Endodermal cell (in vitro differentiated cells): ENCODE measurements around the gene SRGAP3. TPM values are rescaled to one million over a fixed set of nuclear protein-coding genes. Genes with fewer than 3 reads are reported as not detected.

Experiments used
- DNase-seq: peaks from one replicate; pipeline ENCODE4 v3.0.0-alpha.2; 2017
- H3K27ac ChIP-seq: 2 replicates; pipeline ENCODE4 v1.5.1; 2013; ENCODE audit warnings: mild to moderate bottlenecking, low read depth, low read length, moderate library complexity
- H3K27me3 ChIP-seq: 2 replicates; pipeline ENCODE4 v1.6.1; 2013; ENCODE audit warnings: mild to moderate bottlenecking, low read length, moderate library complexity; ENCODE audit not compliant: insufficient read depth, control insufficient read depth, poor library complexity, severe bottlenecking
- H3K36me3 ChIP-seq: 2 replicates; pipeline ENCODE4 v1.7.0; 2013; ENCODE audit warnings: mild to moderate bottlenecking, low read length, moderate library complexity; ENCODE audit not compliant: control insufficient read depth, insufficient read depth
- H3K4me1 ChIP-seq: one replicate; pipeline ENCODE4 v1.7.0; 2013; ENCODE audit warnings: low read length; ENCODE audit not compliant: control insufficient read depth, insufficient read depth
- H3K4me3 ChIP-seq: 2 replicates; pipeline ENCODE4 v1.5.1; 2013; ENCODE audit warnings: mild to moderate bottlenecking, low read length, moderate library complexity
- H3K9ac ChIP-seq: 2 replicates; pipeline ENCODE4 v1.6.1; 2013; ENCODE audit warnings: mild to moderate bottlenecking, low read length, moderate library complexity; ENCODE audit not compliant: poor library complexity, severe bottlenecking; ENCODE audit errors: extremely low read depth
- H3K9me3 ChIP-seq: 2 replicates; pipeline ENCODE4 v1.6.1; 2013; ENCODE audit warnings: mild to moderate bottlenecking, low read length, moderate library complexity; ENCODE audit not compliant: control insufficient read depth
- H3K27ac Mint-ChIP-seq: 2 replicates; pipeline ENCODE4 v1.8.0; 2020; ENCODE audit warnings: mixed read lengths
- H3K27me3 Mint-ChIP-seq: 2 replicates; pipeline ENCODE4 v1.8.0; 2021; ENCODE audit warnings: mild to moderate bottlenecking, mixed read lengths; ENCODE audit not compliant: insufficient read depth
- H3K36me3 Mint-ChIP-seq: 2 replicates; pipeline ENCODE4 v1.8.0; 2020; ENCODE audit warnings: low read depth, mixed read lengths
- H3K4me1 Mint-ChIP-seq: 2 replicates; pipeline ENCODE4 v1.8.0; 2020; ENCODE audit warnings: mixed read lengths
- H3K4me3 Mint-ChIP-seq: 2 replicates; pipeline ENCODE4 v1.8.0; 2020; ENCODE audit warnings: mild to moderate bottlenecking, moderate library complexity, mixed read lengths
- H3K9me3 Mint-ChIP-seq: 2 replicates; pipeline ENCODE4 v1.8.0; 2020; ENCODE audit warnings: mild to moderate bottlenecking, mixed read lengths
- WGBS, 2 experiments: methylation state at CpG; one replicate each; pipeline versions ENCODE4 v1.1.5 to v1.1.7; 2013; ENCODE audit warnings: missing lambda C conversion rate in 2 of 2, mixed read lengths in 1 of 2; ENCODE audit not compliant: insufficient coverage in 1 of 2, insufficient read length in 1 of 2; 5-methylcytosine and 5-hydroxymethylcytosine counted together
- total RNA-seq, 2 donors: library from RNA; stranded (reverse); fragmentation: NEBNext Ultra II Directional in 1 of 2; extraction: Animal tissue kit (Norgen Biotek cat#: 25700) in 1 of 2; gene quantifications; 2 replicates in 1 of 2; 3 replicates in 1 of 2; pipeline ENCODE4 v1.2.1, GENCODE V29; 2021
- TF ChIP-seq, protein P1 (sequence below): fragments of 200-600 bp; sonication (generic); conservative IDR thresholded peaks from 2 replicates; pipeline ENCODE4 v1.5.0; 2021; ENCODE audit warnings: antibody characterized with exemption, mild to moderate bottlenecking

The SRGAP3 gene
- total RNA-seq, 2 donors from 2014 or later: 5.0 to 8.1 TPM

DNA sequence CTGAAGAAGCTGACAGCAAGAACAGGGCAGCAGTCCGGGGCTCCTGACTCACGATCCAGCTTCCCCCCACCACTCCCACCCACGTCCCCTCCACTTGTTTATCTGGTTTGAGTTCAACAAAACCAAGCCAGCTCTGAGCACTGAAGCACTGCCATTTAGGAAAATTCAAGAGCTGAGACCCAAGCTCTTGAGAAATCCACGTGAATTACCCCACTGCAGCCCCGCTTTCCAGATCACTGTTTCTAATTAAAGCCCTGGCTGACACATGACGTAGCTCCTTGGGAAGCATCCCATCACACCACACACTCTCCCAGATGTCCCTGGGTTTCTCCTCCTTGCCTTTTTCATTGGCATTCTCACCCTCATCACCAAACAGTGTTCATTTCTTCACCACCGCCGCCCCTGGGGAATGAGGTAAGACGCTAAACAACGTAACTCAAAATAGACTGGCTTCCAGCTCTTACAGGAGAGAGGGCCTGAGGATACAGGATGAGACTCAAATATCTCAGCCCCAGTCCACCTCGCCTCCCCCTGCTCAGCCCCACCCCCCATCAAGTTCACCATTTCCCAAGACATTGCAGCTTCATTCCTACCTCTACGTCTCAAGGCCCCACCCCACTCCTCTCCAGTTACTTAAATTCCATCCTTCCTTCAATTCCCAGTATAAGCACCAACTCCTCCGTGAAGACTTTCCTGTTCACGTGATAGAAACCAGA, 95.4 kb downstream of the SRGAP3 start:
- Mint-ChIP-seq H3K36me3 (peaks cover 7% of the 10 kb centered on the region), H3K4me3 (no peak overlapping the region), H3K27ac (no peak overlapping the region), H3K4me1 (peaks cover 26% of the 10 kb centered on the region), H3K27me3 (peaks cover 18% of the 10 kb centered on the region), H3K9me3 (peaks cover 32% of the 10 kb centered on the region)
- no peak overlapping the region for H3K4me3 ChIP-seq
- DNase-seq: peak; percentile 58
- 88 to 89% methylated on average over 6 to 14 of the region's 14 CpGs for WGBS, 2 experiments
- no peak overlapping the region for H3K27ac ChIP-seq
- H3K9ac ChIP-seq: no peak overlapping the region
- H3K27me3 ChIP-seq: no peaks in the 10 kb centered on the region
- peaks cover 27% of the 10 kb centered on the region for H3K9me3 ChIP-seq
- H3K4me1 ChIP-seq: peaks cover 9% of the 10 kb centered on the region
- TF ChIP-seq, protein P1, sequence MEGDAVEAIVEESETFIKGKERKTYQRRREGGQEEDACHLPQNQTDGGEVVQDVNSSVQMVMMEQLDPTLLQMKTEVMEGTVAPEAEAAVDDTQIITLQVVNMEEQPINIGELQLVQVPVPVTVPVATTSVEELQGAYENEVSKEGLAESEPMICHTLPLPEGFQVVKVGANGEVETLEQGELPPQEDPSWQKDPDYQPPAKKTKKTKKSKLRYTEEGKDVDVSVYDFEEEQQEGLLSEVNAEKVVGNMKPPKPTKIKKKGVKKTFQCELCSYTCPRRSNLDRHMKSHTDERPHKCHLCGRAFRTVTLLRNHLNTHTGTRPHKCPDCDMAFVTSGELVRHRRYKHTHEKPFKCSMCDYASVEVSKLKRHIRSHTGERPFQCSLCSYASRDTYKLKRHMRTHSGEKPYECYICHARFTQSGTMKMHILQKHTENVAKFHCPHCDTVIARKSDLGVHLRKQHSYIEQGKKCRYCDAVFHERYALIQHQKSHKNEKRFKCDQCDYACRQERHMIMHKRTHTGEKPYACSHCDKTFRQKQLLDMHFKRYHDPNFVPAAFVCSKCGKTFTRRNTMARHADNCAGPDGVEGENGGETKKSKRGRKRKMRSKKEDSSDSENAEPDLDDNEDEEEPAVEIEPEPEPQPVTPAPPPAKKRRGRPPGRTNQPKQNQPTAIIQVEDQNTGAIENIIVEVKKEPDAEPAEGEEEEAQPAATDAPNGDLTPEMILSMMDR: no peak
- no peaks in the 10 kb centered on the region for H3K36me3 ChIP-seq

DNA sequence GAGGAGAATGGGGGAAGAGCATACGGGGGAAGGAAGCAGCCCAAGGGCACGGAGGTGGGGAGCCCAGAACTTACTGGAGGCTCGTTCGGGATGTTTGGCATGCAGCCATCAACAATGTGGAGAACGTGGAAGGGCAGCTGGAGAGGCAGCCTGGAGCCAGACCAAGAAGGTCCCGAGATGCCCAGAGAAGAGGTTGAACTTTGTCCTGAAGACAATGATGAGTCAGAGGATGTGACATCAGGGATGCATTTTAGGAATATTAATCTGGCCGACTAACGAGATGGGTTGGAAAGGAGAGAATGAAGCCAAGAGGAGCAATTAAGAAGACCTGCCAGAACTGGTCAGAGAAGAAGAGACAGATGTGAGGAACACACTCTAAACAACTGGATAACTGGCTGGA, 98.2 kb downstream of the SRGAP3 start:
- no peaks in the 10 kb centered on the region for H3K36me3 ChIP-seq
- peaks cover 27% of the 10 kb centered on the region for H3K9me3 ChIP-seq
- H3K4me3 Mint-ChIP-seq: no peak overlapping the region
- H3K9me3 Mint-ChIP-seq: peaks cover 32% of the 10 kb centered on the region
- H3K4me1 Mint-ChIP-seq: peaks cover 6% of the 10 kb centered on the region
- H3K4me1 ChIP-seq: no peaks in the 10 kb centered on the region
- H3K36me3 Mint-ChIP-seq: peaks cover 7% of the 10 kb centered on the region
- no peak overlapping the region for H3K9ac ChIP-seq
- WGBS, 2 experiments: 92 to 94% methylated on average over 8 of the region's 8 CpGs
- TF ChIP-seq, protein P1: no peak
- H3K27me3 Mint-ChIP-seq: peaks cover 18% of the 10 kb centered on the region
- H3K27ac Mint-ChIP-seq: no peak overlapping the region
- no peak overlapping the region for H3K4me3 ChIP-seq
- no peak for DNase-seq
- no peaks in the 10 kb centered on the region for H3K27me3 ChIP-seq
- H3K27ac ChIP-seq: no peak overlapping the region

GRCh38 chr3:9149566-9149965, 99.9 kb downstream of the SRGAP3 start:
- no peak for DNase-seq
- Mint-ChIP-seq H3K36me3 (peaks cover 7% of the 10 kb centered on the region), H3K27me3 (peaks cover 18% of the 10 kb centered on the region), H3K27ac (no peak overlapping the region), H3K4me1 (peaks cover 3% of the 10 kb centered on the region), H3K9me3 (peaks cover 38% of the 10 kb centered on the region), H3K4me3 (no peak overlapping the region)
- no peaks in the 10 kb centered on the region for H3K4me1 ChIP-seq
- peaks cover 31% of the 10 kb centered on the region for H3K9me3 ChIP-seq
- 93 to 100% methylated on average over 5 of the region's 5 CpGs for WGBS, 2 experiments
- no peaks in the 10 kb centered on the region for H3K36me3 ChIP-seq
- H3K27me3 ChIP-seq: no peaks in the 10 kb centered on the region
- H3K9ac ChIP-seq: no peak overlapping the region
- no peak overlapping the region for H3K4me3 ChIP-seq
- TF ChIP-seq, protein P1: no peak
- H3K27ac ChIP-seq: no peak overlapping the region
